ENCODE results near the gene DGUOK. TPM values are rescaled to one million over a fixed set of nuclear protein-coding genes. Genes with fewer than 3 reads are reported as not detected.

Gene DGUOK
- total RNA-seq, 1 experiment from 2014 or later: 82.9 TPM

- Histone ChIP-seq H3K27me3 (ENCODE audit: control insufficient read depth, insufficient read depth, low read length) (peaks cover 2% of the 10 kb centered on the region; the same call in 1 of the 2 replicates), H3K36me3 (replicated peaks; ENCODE audit: control insufficient read depth, insufficient read depth, low read length) (no peaks in the 10 kb centered on the region; the same call in 1 of the 2 replicates), H3K4me3 (ENCODE audit: insufficient read depth, low read depth, low read length) (no peak overlapping the region)
- DNase-seq: no peak
Observed at GRCh38 chr2:74005786-74006185, 79.1 kb downstream of the DGUOK start.

GRCh38 chr2:74006459-74006858 lies 79.8 kb downstream of the DGUOK start:
- Histone ChIP-seq H3K27me3 (ENCODE audit: control insufficient read depth, insufficient read depth, low read length) (peaks cover under 1% of the 10 kb centered on the region; the same call in 1 of the 2 replicates), H3K4me3 (ENCODE audit: insufficient read depth, low read depth, low read length) (no peak overlapping the region), H3K36me3 (replicated peaks; ENCODE audit: control insufficient read depth, insufficient read depth, low read length) (no peaks in the 10 kb centered on the region; the same call in 1 of the 2 replicates)
- peak; percentile 83 for DNase-seq

GRCh38 chr2:74007121-74007520 lies 80.4 kb downstream of the DGUOK start:
- Histone ChIP-seq H3K36me3 (replicated peaks; ENCODE audit: control insufficient read depth, insufficient read depth, low read length) (no peaks in the 10 kb centered on the region; the same call in 1 of the 2 replicates), H3K4me3 (ENCODE audit: insufficient read depth, low read depth, low read length) (no peak overlapping the region), H3K27me3 (ENCODE audit: control insufficient read depth, insufficient read depth, low read length) (no peaks in the 10 kb centered on the region)
- no peak for DNase-seq

GRCh38 chr2:74007711-74008110 lies 81.0 kb downstream of the DGUOK start:
- Histone ChIP-seq H3K36me3 (replicated peaks; ENCODE audit: control insufficient read depth, insufficient read depth, low read length) (no peaks in the 10 kb centered on the region; the same call in 1 of the 2 replicates), H3K27me3 (ENCODE audit: control insufficient read depth, insufficient read depth, low read length) (no peaks in the 10 kb centered on the region), H3K4me3 (ENCODE audit: insufficient read depth, low read depth, low read length) (no peak overlapping the region)
- no peak for DNase-seq

Other genes with a start within 250 kb of the DGUOK start
- gene TPRKB, start 189.5 kb upstream of the DGUOK start, total RNA-seq (2014; rRNA removed; shearing (Covaris generic)): 35.1 and 43.2 TPM in 2 replicates
- gene DUSP11, start 146.8 kb upstream of the DGUOK start, total RNA-seq (2014; rRNA removed; shearing (Covaris generic)): 28.7 and 35.8 TPM in 2 replicates
- gene C2orf78, start 142.7 kb upstream of the DGUOK start, total RNA-seq (2014; rRNA removed; shearing (Covaris generic)): 0.15 TPM in 1 of 2 replicates, not detected in the other
- gene STAMBP, start 97.9 kb upstream of the DGUOK start, total RNA-seq (2014; rRNA removed; shearing (Covaris generic)): 45.4 and 46.3 TPM in 2 replicates
- gene ACTG2, start 33.9 kb upstream of the DGUOK start, total RNA-seq (2014; rRNA removed; shearing (Covaris generic)): 0.97 TPM in 1 of 2 replicates, not detected in the other
- gene TET3, start 58.0 kb downstream of the DGUOK start, total RNA-seq (2014; rRNA removed; shearing (Covaris generic)): 7.2 and 7.3 TPM in 2 replicates
- gene BOLA3, start 221.0 kb downstream of the DGUOK start, total RNA-seq (2014; rRNA removed; shearing (Covaris generic)): 63.3 and 77.2 TPM in 2 replicates

All from H7 (cell line).